GM23248 (cell line): ENCODE data around the gene FUT9. TPM values are rescaled to one million over a fixed set of nuclear protein-coding genes. Genes with fewer than 3 reads are reported as not detected.

ENCODE experiments used
- DNase-seq: peaks from one replicate; pipeline ENCODE4 v3.0.0-alpha.2; 2015
- H2AFZ ChIP-seq: fragments of 200-600 bp; sonication (generic); 2 replicates; pipeline ENCODE4 v1.6.1; 2016; ENCODE audit warnings: antibody characterized with exemption
- H3F3A ChIP-seq: fragments of 200-600 bp; sonication (generic); 2 replicates; pipeline ENCODE4 v1.6.1; 2016; ENCODE audit warnings: mild to moderate bottlenecking, antibody characterized with exemption, mixed run types; ENCODE audit not compliant: insufficient read depth
- H3K27ac ChIP-seq: fragments of 200-600 bp; sonication (generic); 2 replicates; pipeline ENCODE4 v1.5.1; 2016; ENCODE audit warnings: mild to moderate bottlenecking
- H3K27me3 ChIP-seq: fragments of 200-600 bp; sonication (generic); replicated peaks from 2 replicates; pipeline ENCODE4 v1.6.1; 2016; ENCODE audit warnings: mild to moderate bottlenecking; ENCODE audit not compliant: insufficient read depth
- H3K36me3 ChIP-seq: fragments of 200-600 bp; sonication (generic); 2 replicates; pipeline ENCODE4 v1.6.1; 2016; ENCODE audit warnings: low read depth, mild to moderate bottlenecking
- H3K4me1 ChIP-seq: fragments of 200-600 bp; sonication (generic); 2 replicates; pipeline ENCODE4 v1.6.1; 2016; ENCODE audit warnings: mild to moderate bottlenecking; ENCODE audit not compliant: insufficient read depth
- H3K4me2 ChIP-seq: fragments of 200-600 bp; sonication (generic); one replicate; pipeline ENCODE4 v1.6.1; 2016; ENCODE audit warnings: mild to moderate bottlenecking; ENCODE audit not compliant: unreplicated experiment
- H3K4me3 ChIP-seq: fragments of 200-600 bp; sonication (generic); 2 replicates; pipeline ENCODE4 v1.5.1; 2016; ENCODE audit warnings: mild to moderate bottlenecking
- H3K79me2 ChIP-seq: fragments of 200-600 bp; sonication (generic); 2 replicates; pipeline ENCODE4 v1.6.1; 2016; ENCODE audit warnings: mild to moderate bottlenecking; ENCODE audit not compliant: insufficient read depth
- H3K9ac ChIP-seq: fragments of 200-600 bp; sonication (generic); 2 replicates; pipeline ENCODE4 v1.6.1; 2016; ENCODE audit warnings: mild to moderate bottlenecking
- H3K9me2 ChIP-seq: fragments of 200-600 bp; sonication (generic); 2 replicates; pipeline ENCODE4 v1.6.1; 2016; ENCODE audit warnings: mixed run types, mild to moderate bottlenecking, moderate library complexity; ENCODE audit not compliant: insufficient read depth
- H3K9me3 ChIP-seq: fragments of 200-600 bp; sonication (generic); one replicate; pipeline ENCODE4 v1.6.1; 2017; ENCODE audit warnings: low read depth
- H4K20me1 ChIP-seq: fragments of 200-600 bp; sonication (generic); 2 replicates; pipeline ENCODE4 v1.6.0; 2016; ENCODE audit not compliant: insufficient read depth
- EZH2 ChIP-seq: fragments of 200-600 bp; sonication (generic); IDR thresholded peaks from 2 replicates; pipeline ENCODE4 v1.6.1; 2018; ENCODE audit warnings: antibody characterized with exemption, mild to moderate bottlenecking; ENCODE audit not compliant: insufficient read depth, poor library complexity, severe bottlenecking
- EZH2phosphoT487 ChIP-seq: fragments of 200-600 bp; sonication (generic); IDR thresholded peaks from 2 replicates; pipeline ENCODE4 v1.6.1; 2018; ENCODE audit warnings: antibody characterized with exemption, moderate library complexity, mild to moderate bottlenecking, low read depth; ENCODE audit not compliant: insufficient read depth
- WGBS, 2 experiments: methylation state at CpG; one replicate each; pipeline ENCODE4 v1.1.6; 2015 to 2017; ENCODE audit warnings: low lambda C conversion rate in 2 of 2, low coverage in 1 of 2; ENCODE audit errors: missing lambda C conversion rate in 2 of 2; 5-methylcytosine and 5-hydroxymethylcytosine counted together
- in situ Hi-C: fragments of 300-500 bp; cut with MboI; formaldehyde crosslinking; loops from 2 replicates; pipeline ENCODE4 v1.15.0; 2020
- polyA plus RNA-seq: library from polyadenylated mRNA; unstranded; fragments of >200 nt; fragmentation: Nextera tagmentation; extraction: Ambion mirVana; gene quantifications from 2 replicates; pipeline ENCODE4 v1.2.1, GENCODE V29; 2016
- total RNA-seq: library from RNA; depleted of rRNA; stranded (reverse); fragments of >200 nt; shearing (Covaris generic); gene quantifications from 2 replicates; pipeline ENCODE4 v1.2.3, GENCODE V29; 2014

Gene FUT9
- total and polyA plus RNA-seq, 2 experiments from 2014 or later: not detected

GRCh38 chr6:96002912-96003311 lies 12.9 kb upstream of the FUT9 start:
- Histone ChIP-seq H3K9ac (no peak overlapping the region), H2AFZ (no peak overlapping the region), H3K9me3 (no peaks in the 10 kb centered on the region), H3F3A (no peaks in the 10 kb centered on the region), H3K4me2 (no peak overlapping the region), H3K4me3 (no peak overlapping the region), H3K79me2 (no peaks in the 10 kb centered on the region), H3K9me2 (no peaks in the 10 kb centered on the region), H3K27me3 (no peaks in the 10 kb centered on the region), H3K36me3 (no peaks in the 10 kb centered on the region), H3K4me1 (no peaks in the 10 kb centered on the region), H3K27ac (no peak overlapping the region), H4K20me1 (no peaks in the 10 kb centered on the region)
- 37 to 44% methylated on average over 4 to 5 of the region's 5 CpGs for WGBS, 2 experiments
- TF ChIP-seq EZH2phosphoT487: no peak
- no peak for TF ChIP-seq EZH2
- DNase-seq: no peak
- in situ Hi-C loops: no loop called here

- TF ChIP-seq EZH2phosphoT487: no peak
- no peak for TF ChIP-seq EZH2
- no peak for DNase-seq
- in situ Hi-C loops: no loop called here
- no peaks in the 10 kb centered on the region for H3K79me2 ChIP-seq
- no peak overlapping the region for H3K4me2 ChIP-seq
- no peaks in the 10 kb centered on the region for H3F3A ChIP-seq
- no peaks in the 10 kb centered on the region for H3K4me1 ChIP-seq
- H3K9ac ChIP-seq: no peak overlapping the region
- no peak overlapping the region for H3K4me3 ChIP-seq
- no peak overlapping the region for H2AFZ ChIP-seq
- no peaks in the 10 kb centered on the region for H3K27me3 ChIP-seq
- no peaks in the 10 kb centered on the region for H3K9me2 ChIP-seq
- WGBS, 2 experiments: 16 to 23% methylated on average over 2 of the region's 2 CpGs
- H3K36me3 ChIP-seq: no peaks in the 10 kb centered on the region
- no peaks in the 10 kb centered on the region for H4K20me1 ChIP-seq
- H3K27ac ChIP-seq: no peak overlapping the region
- no peaks in the 10 kb centered on the region for H3K9me3 ChIP-seq
These were observed 8.1 kb upstream of the FUT9 start for GRCh38 chr6:96007663-96008062.

DNA sequence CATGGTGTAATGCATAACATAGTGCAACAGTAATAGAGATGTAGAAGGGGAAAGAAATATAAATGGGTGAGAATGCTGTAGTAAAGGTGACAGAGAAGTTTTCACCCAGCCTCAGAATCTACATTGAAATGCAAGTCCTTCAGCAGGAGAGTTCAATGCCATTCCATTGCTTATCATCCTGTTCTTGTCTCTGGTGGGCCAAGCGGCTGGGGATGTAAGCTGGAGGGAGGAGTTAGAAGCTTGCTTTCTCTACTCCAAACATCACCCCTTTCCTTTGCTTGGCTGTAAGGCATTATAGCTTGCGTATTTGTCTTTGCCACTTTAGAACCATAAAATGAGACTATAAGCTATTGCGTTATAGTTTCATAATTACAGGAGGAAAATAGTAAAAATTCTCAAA lies 2.2 kb upstream of the FUT9 start:
- TF ChIP-seq EZH2phosphoT487 (no peak), EZH2 (no peak)
- Histone ChIP-seq H3K4me1 (no peaks in the 10 kb centered on the region), H3F3A (no peaks in the 10 kb centered on the region), H3K27ac (no peak overlapping the region), H3K4me2 (no peak overlapping the region), H3K27me3 (no peaks in the 10 kb centered on the region), H3K9me2 (no peaks in the 10 kb centered on the region), H3K36me3 (no peaks in the 10 kb centered on the region), H3K79me2 (no peaks in the 10 kb centered on the region), H3K9ac (no peak overlapping the region), H3K4me3 (no peak overlapping the region), H3K9me3 (no peaks in the 10 kb centered on the region), H4K20me1 (no peaks in the 10 kb centered on the region), H2AFZ (no peak overlapping the region)
- in situ Hi-C loops: no loop called here
- WGBS, 2 experiments: 45% methylated on average over 3 of the region's 3 CpGs
- no peak for DNase-seq

DNA sequence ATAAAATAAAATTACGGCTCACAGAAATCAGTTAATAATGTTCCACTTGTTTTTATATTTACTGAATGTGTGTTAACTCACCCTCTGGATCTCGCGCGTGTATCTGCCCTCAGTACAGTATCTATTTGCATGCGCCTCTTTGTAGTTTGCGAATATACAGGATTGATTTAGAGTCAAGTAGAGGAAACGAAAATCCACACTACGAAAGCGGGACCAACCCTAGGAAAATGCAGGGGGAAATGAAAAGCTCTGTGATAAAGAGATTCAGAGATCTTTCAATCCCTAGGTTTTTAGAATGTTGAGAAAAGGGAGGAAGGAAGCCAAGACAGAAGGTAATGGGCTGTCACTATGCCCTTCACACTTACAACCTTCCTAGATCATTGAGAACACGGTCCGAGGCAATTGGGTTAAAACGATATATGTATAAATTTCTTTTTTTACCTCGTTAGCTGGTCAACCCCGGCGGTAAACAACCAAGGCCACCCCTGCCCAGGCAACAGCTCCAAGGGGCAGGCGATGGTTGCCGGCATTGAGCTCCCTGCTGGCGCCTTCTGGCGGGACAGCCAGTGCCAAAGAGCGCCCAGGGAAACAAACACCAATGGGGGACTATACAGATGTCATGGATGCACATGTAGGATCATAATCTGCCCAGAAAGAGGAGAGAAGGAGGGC lies 792 bp upstream of the FUT9 start:
- Histone ChIP-seq H3K4me3 (no peak overlapping the region), H3K36me3 (no peaks in the 10 kb centered on the region), H3K9me2 (no peaks in the 10 kb centered on the region), H2AFZ (no peak overlapping the region), H3K27ac (no peak overlapping the region), H3K4me1 (no peaks in the 10 kb centered on the region), H3K9me3 (no peaks in the 10 kb centered on the region), H3K79me2 (no peaks in the 10 kb centered on the region), H3F3A (no peaks in the 10 kb centered on the region), H3K4me2 (no peak overlapping the region), H3K27me3 (no peaks in the 10 kb centered on the region), H3K9ac (no peak overlapping the region), H4K20me1 (no peaks in the 10 kb centered on the region)
- WGBS, 2 experiments: 5 to 6% methylated on average over 20 of the region's 20 CpGs
- DNase-seq: no peak
- TF ChIP-seq EZH2phosphoT487: no peak
- no peak for TF ChIP-seq EZH2
- in situ Hi-C loops: no loop called here
